ENCODE results near the gene KCNK4. TPM values are rescaled to one million over a fixed set of nuclear protein-coding genes. Genes with fewer than 3 reads are reported as not detected.

The KCNK4 gene
- polyA plus RNA-seq, 2 of the 4 experiments (the other 2 are of a cell fraction): 0.12 TPM; not detected in 1

- TF ChIP-seq, protein P1, sequence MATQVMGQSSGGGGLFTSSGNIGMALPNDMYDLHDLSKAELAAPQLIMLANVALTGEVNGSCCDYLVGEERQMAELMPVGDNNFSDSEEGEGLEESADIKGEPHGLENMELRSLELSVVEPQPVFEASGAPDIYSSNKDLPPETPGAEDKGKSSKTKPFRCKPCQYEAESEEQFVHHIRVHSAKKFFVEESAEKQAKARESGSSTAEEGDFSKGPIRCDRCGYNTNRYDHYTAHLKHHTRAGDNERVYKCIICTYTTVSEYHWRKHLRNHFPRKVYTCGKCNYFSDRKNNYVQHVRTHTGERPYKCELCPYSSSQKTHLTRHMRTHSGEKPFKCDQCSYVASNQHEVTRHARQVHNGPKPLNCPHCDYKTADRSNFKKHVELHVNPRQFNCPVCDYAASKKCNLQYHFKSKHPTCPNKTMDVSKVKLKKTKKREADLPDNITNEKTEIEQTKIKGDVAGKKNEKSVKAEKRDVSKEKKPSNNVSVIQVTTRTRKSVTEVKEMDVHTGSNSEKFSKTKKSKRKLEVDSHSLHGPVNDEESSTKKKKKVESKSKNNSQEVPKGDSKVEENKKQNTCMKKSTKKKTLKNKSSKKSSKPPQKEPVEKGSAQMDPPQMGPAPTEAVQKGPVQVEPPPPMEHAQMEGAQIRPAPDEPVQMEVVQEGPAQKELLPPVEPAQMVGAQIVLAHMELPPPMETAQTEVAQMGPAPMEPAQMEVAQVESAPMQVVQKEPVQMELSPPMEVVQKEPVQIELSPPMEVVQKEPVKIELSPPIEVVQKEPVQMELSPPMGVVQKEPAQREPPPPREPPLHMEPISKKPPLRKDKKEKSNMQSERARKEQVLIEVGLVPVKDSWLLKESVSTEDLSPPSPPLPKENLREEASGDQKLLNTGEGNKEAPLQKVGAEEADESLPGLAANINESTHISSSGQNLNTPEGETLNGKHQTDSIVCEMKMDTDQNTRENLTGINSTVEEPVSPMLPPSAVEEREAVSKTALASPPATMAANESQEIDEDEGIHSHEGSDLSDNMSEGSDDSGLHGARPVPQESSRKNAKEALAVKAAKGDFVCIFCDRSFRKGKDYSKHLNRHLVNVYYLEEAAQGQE (IDR thresholded peaks at IDR 0.05): no peak
These were observed 41.3 kb upstream of the KCNK4 start (continued) for GRCh38 chr11:64249563-64250414.

DNA sequence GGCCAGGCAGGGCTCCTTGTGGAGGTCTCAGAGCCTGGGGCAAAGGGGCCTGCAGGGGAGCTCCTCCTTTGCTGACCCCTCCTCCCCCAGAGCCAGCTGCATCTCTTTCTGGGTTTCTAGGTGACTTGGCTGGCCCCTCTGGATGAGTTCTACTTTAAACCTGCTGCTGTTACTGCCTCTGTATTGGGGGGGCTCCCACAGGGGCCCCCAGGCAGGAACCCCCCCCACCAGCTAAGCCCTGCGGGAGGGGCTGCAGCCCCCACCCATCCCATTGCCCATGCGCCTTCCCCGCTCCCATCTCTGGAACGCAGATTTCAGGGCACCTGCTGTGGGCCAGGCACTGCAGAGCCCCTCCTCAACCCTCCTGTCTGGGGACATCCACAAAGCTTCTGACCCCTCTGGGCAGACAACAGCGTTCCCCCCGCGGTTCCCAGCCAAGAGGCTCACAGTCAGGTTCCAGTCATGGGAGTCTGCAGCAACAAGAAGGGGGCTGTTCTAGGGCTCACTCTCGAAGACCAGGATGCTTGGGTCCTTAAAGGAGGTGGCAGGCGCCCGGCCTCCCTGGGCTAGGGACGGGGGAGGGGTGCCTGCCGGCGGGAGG, 40.6 kb upstream of the KCNK4 start:
- no peaks in the 10 kb centered on the region for H3K9me3 ChIP-seq
- no peak for FAIRE-seq
- H3K4me3 ChIP-seq: peak overlapping the region; percentile 84
- DNase-seq (ENCODE audit: low read depth in 1 of 2, low spot score in 1 of 2): no peak
- H3K4me2 ChIP-seq: peak overlapping the region; percentile 98
- POLR2A ChIA-PET: interaction anchor here (0.8 to 1.6 kb wide), 4 partner anchors 9 to 65 kb away, joined by 3 to 5 read pairs (median 4); partner anchors contain the start of genes FKBP2 and STIP1
- H3K27ac ChIP-seq: peak overlapping the region; percentile 92 to 94
- peak; percentile 1 to 8; a peak in 3 of 6 replicates for ATAC-seq
- CTCF ChIA-PET: interaction anchor here (0.8 to 12.2 kb wide), 26 partner anchors 8 to 403 kb away, joined by 3 to 220 read pairs (median 7); partner anchors contain the start of genes BAD, CATSPERZ, ESRRA and FERMT3
- WGBS (ENCODE audit: missing lambda C conversion rate): 70% methylated on average over 2 of the region's 13 CpGs
- H3K4me1 ChIP-seq: peaks cover 28% of the 10 kb centered on the region
- TF ChIP-seq MAFK (IDR thresholded peaks at IDR 0.05; ENCODE audit: partially characterized antibody) (no peak), HOXA7 (CRISPR knock-in tag; IDR thresholded peaks at IDR 0.05) (no peak), FOSB (CRISPR knock-in tag; IDR thresholded peaks at IDR 0.05) (no peak), POLR2A (IDR thresholded peaks at IDR 0.05; ENCODE audit: low read length) (no peak), HOXB5 (CRISPR knock-in tag; IDR thresholded peaks at IDR 0.05) (no peak), NR3C1 (IDR thresholded peaks at IDR 0.05) (no peak), NPAS2 (CRISPR knock-in tag; IDR thresholded peaks at IDR 0.05; ENCODE audit: borderline replicate concordance) (no peak), RAD21 (conservative IDR thresholded peaks at IDR 0.05 in 1 of 2, IDR thresholded peaks at IDR 0.05 in 1 of 2) (no peak), RCOR1 (IDR thresholded peaks at IDR 0.05; ENCODE audit: low read depth, low read length) (no peak), CBX2 (IDR thresholded peaks at IDR 0.05; ENCODE audit: borderline replicate concordance, low read depth) (no peak), CHD4 (IDR thresholded peaks at IDR 0.05; ENCODE audit: borderline replicate concordance) (no peak), RARB (CRISPR knock-in tag; IDR thresholded peaks at IDR 0.05) (no peak), PHF8 (IDR thresholded peaks at IDR 0.05; ENCODE audit: borderline replicate concordance, low read depth) (no peak), CBX8 (IDR thresholded peaks at IDR 0.05) (no peak)

DNA sequence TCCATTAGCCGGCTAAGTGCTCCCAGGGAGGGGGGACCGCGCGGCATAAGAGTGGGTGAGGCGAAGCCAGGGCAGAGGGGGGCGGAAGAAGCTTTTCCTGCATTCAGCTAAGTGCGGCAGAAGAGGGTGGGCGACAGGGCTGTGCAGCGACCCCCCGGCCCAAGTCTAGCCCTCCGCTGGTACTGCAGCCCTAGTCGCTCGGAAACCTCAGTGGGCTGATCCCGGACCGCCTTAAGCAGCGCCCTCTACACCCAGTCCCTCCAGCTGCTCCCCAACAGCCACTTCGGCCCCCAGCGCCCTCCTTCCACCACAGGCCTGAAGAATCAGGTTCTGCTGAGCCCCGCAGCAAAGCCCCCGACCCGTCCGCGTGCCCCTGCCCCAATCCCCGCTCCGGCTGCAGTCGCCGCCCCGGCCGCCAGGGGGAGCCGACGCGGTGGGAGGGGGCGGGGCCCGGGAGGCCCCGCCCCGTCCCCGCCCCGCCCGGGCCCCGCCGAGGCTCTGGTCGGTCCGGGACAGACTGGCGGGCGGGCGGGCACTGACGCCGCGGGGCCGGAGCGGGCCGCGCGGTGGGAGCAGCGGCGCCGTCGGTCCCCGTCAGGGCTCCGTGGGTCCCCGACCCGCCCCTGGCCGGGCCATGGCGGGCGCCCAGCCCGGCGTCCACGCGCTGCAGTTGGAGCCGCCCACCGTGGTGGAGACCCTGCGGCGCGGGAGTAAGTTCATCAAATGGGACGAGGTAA, 39.9 kb upstream of the KCNK4 start, which contains the start of gene PLCB3:
Gene PLCB3 (plus strand): TSS at position 515 of the 737 bp plus-strand sequence. CDS start 120 bp downstream, at position 635.
- H3K4me2 ChIP-seq: peak within 1 kb of the TSS; percentile 98
- CTCF ChIA-PET: interaction anchor here (0.8 to 12.2 kb wide), 30 partner anchors 8 to 402 kb away, joined by 3 to 220 read pairs (median 7); partner anchors contain the start of genes BAD, CATSPERZ, ESRRA and FERMT3
- peak within 1 kb of the TSS; percentile 84 for H3K4me3 ChIP-seq
- 0% methylated on average over 16 of the region's 75 CpGs for WGBS (ENCODE audit: missing lambda C conversion rate)
- ATAC-seq (peak; percentile 18 to 25), DNase-seq (ENCODE audit: low read depth in 1 of 2, low spot score in 1 of 2) (no peak), FAIRE-seq (no peak)
- no peaks in the 10 kb centered on the region for H3K9me3 ChIP-seq
- peaks cover 28% of the 10 kb centered on the region for H3K4me1 ChIP-seq
- H3K27ac ChIP-seq: peak within 1 kb of the TSS; percentile 92 to 94
- POLR2A ChIA-PET: interaction anchor here (1.5 kb wide), 1 partner anchor 10 kb away, joined by 5 read pairs; the partner anchor contains the start of gene FKBP2
- TF ChIP-seq HEYL (CRISPR knock-in tag; IDR thresholded peaks at IDR 0.05) (no peak), MAZ (IDR thresholded peaks at IDR 0.05; ENCODE audit: borderline replicate concordance, low read depth, low read length) (0 out of 2 replicates have a peak, but pooled peaks have one; percentile 37), SMC3 (IDR thresholded peaks at IDR 0.05) (peak; percentile 60), JUN (IDR thresholded peaks at IDR 0.05) (peak in 1 of 2 experiments; percentile 62; a peak in 3 of 5 replicates), POLR2AphosphoS2 (conservative IDR thresholded peaks at IDR 0.05; ENCODE audit: low read length) (no peak), PHF8 (IDR thresholded peaks at IDR 0.05; ENCODE audit: borderline replicate concordance, low read depth) (peak; percentile 26; the same call in 1 of the 2 replicates), POLR2A (IDR thresholded peaks at IDR 0.05; ENCODE audit: low read length) (peak; percentile 71), MAX (IDR thresholded peaks at IDR 0.05) (peak; percentile 41; the same call in 1 of the 2 replicates), FOSB (CRISPR knock-in tag; IDR thresholded peaks at IDR 0.05) (no peak), RAD21 (conservative IDR thresholded peaks at IDR 0.05 in 1 of 2, IDR thresholded peaks at IDR 0.05 in 1 of 2) (peak in 1 of 2 experiments; percentile 33; a peak in 2 of 5 replicates), CBX8 (IDR thresholded peaks at IDR 0.05) (no peak)
- TF ChIP-seq, protein P2, sequence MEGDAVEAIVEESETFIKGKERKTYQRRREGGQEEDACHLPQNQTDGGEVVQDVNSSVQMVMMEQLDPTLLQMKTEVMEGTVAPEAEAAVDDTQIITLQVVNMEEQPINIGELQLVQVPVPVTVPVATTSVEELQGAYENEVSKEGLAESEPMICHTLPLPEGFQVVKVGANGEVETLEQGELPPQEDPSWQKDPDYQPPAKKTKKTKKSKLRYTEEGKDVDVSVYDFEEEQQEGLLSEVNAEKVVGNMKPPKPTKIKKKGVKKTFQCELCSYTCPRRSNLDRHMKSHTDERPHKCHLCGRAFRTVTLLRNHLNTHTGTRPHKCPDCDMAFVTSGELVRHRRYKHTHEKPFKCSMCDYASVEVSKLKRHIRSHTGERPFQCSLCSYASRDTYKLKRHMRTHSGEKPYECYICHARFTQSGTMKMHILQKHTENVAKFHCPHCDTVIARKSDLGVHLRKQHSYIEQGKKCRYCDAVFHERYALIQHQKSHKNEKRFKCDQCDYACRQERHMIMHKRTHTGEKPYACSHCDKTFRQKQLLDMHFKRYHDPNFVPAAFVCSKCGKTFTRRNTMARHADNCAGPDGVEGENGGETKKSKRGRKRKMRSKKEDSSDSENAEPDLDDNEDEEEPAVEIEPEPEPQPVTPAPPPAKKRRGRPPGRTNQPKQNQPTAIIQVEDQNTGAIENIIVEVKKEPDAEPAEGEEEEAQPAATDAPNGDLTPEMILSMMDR (IDR thresholded peaks at IDR 0.05): peak; percentile 88

Measured in A549 (cell line).